Neuron (in vitro differentiated cells): ENCODE results near the gene JSRP1.

Experiments used
- H2AFZ ChIP-seq: one replicate; pipeline ENCODE4 v1.6.1; 2013; ENCODE audit warnings: low read depth, mild to moderate bottlenecking, inconsistent platforms, low read length, moderate library complexity
- H3K27me3 ChIP-seq: one replicate; pipeline ENCODE4 v1.6.1; 2013; ENCODE audit warnings: low read length; ENCODE audit not compliant: insufficient read depth
- H3K36me3 ChIP-seq: one replicate; pipeline ENCODE4 v1.6.1; 2013; ENCODE audit warnings: low read length; ENCODE audit not compliant: insufficient read depth
- H3K4me1 ChIP-seq: one replicate; pipeline ENCODE4 v1.6.1; 2013; ENCODE audit warnings: low read length; ENCODE audit not compliant: insufficient read depth
- H3K4me3 ChIP-seq: 2 replicates; pipeline ENCODE4 v1.5.1; 2013; ENCODE audit warnings: mild to moderate bottlenecking, low read length, moderate library complexity
- H3K9me3 ChIP-seq: one replicate; pipeline ENCODE4 v1.6.1; 2013; ENCODE audit warnings: low read length

Gene JSRP1

GRCh38 chr19:2242092-2242537 lies 14.1 kb downstream of the JSRP1 start:
- H3K9me3 ChIP-seq, result no peaks in the 10 kb centered on the region
- no peaks in the 10 kb centered on the region for H3K27me3 ChIP-seq
- no peak overlapping the region for H2AFZ ChIP-seq
- peaks cover 56% of the 10 kb centered on the region for H3K36me3 ChIP-seq
- no peak overlapping the region for H3K4me3 ChIP-seq
- peaks cover 43% of the 10 kb centered on the region for H3K4me1 ChIP-seq

DNA sequence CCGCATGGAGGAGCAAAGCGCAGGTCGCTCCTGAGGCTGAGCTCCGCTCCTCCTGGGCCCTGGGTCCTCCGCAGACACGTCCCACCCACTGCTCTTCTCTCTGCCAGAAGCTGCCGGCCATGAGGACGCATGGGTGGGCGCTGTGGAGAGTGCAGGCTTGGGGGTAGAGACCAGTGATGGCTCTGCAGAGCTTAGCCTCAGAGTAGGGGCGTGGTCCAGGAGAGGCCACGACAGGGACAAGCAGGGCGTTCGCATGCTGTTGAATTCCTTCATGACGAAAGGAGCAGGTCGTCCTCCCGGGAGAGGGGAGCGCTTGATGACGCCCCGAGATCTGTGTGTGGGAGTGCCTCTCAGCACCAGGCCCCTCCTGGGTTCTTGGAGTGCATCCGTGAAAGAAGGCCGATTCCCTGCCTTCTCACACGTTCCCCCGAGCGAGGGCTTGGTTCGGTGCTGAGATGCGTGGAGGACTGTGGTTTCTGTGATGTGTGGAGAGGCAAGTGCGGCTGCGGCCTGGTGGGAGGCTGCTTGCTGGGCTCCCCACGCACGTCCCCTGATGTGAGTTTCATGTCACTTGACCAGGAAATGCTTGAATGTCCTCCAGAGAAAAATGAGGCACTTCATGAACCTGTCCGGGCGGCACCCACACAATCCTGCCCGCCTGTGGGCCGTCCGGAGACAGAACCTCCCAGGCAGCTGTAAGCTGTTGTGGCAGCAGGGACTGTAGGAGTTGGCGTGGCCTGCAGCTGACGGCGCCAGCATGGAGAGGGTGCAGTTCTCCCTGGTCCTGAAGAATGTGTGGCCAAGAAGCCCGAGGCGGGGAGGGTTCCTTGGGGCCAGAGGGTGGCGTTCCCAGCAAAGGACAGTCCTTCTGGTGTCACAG lies 15.1 kb downstream of the JSRP1 start:
- H3K27me3 ChIP-seq, result no peaks in the 10 kb centered on the region
- no peaks in the 10 kb centered on the region for H3K9me3 ChIP-seq
- peaks cover 46% of the 10 kb centered on the region for H3K36me3 ChIP-seq
- H3K4me3 ChIP-seq, result no peak overlapping the region
- peaks cover 45% of the 10 kb centered on the region for H3K4me1 ChIP-seq
- no peak overlapping the region for H2AFZ ChIP-seq

DNA sequence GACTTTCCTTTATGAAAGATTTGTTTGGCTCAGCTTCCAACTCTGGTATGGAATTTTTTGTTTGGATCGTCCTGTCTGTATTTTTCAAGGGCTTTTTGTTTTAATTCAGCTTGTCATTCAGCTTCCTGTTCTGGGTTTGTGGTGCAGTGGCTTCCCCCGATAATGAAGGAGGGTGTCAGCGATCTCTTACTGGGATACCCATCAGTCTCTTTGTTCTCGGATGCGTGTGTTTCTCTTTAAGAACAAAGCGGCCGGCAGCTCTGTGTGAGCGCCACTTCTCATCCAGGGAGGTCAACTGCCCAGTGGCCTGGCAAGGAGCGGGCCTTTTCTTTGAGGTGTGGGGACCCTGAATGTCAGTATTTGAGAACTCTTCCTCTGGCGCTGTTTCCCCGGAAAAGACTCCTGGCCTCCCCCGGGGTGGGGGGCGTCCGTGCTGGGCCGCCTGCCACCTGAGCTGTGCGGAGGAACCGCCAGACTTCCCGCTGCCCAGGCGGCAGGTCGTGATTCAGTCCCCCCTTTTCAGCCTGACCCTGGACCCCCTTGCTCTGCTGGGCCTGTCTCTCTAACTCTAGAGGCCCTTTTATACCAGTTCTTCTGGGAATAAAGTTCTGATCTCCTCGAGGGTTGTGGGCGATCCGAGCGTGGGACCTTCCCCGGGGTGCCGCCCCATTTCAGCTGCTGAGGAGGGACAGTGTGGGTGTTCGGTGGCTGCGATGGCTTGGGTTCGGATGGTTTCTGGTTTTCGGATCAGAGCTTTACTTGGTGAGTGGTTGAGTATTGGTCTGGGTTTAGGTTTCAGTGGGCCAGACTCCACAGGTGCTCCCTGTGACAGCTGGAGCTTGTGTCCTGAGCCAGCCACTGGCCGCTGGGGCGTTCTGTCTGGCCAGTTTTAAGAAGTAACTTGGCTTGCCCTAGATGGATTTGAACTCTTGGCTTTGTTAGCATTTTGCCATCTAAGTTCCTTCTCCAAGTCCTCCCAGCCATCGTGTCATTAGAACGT lies 16.1 kb downstream of the JSRP1 start:
- no peaks in the 10 kb centered on the region for H3K27me3 ChIP-seq
- peaks cover 36% of the 10 kb centered on the region for H3K36me3 ChIP-seq
- peak overlapping the region; percentile 50 for H3K4me3 ChIP-seq
- no peaks in the 10 kb centered on the region for H3K9me3 ChIP-seq
- H3K4me1 ChIP-seq, result peaks cover 48% of the 10 kb centered on the region
- no peak overlapping the region for H2AFZ ChIP-seq

DNA sequence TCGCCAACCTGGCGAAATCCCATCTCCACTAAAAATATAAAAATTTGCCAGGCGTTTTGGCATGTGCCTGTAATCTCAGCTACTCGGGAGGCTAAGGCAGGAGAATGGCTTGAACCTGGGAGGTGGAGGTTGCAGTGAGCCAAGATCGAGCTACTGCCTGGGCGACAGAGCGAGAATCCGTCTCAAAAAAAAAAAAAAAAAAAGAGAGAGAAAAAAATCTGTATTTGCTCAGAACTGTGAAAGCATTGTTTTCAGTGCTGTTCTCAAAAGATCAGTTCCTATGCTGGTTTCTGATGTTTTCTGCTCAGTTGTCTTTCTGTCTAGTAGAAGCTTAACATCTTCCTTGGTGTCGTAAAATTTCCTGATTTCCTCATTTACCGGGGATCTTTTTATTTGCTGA lies 17.0 kb downstream of the JSRP1 start:
- no peaks in the 10 kb centered on the region for H3K9me3 ChIP-seq
- peak overlapping the region; percentile 50 for H3K4me3 ChIP-seq
- peaks cover 52% of the 10 kb centered on the region for H3K4me1 ChIP-seq
- H3K27me3 ChIP-seq, result no peaks in the 10 kb centered on the region
- peaks cover 28% of the 10 kb centered on the region for H3K36me3 ChIP-seq
- H2AFZ ChIP-seq, result no peak overlapping the region

DNA sequence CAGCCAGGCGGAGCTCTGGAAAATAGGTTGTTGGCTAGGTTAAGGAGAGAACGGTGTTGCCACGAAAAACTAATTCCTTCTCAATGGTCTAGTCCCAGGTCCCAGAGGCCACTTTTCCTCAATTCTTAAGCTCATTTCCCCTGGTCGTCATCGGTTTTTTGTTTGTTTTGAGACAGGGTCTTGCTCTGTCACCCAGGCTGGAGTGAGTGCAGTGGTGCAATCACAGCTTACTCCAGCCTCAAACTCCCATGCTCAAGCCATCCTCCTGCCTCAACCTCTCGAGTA lies 18.4 kb downstream of the JSRP1 start:
- Histone ChIP-seq H3K4me3 (peak overlapping the region; percentile 50), H3K36me3 (peaks cover 28% of the 10 kb centered on the region), H3K4me1 (peaks cover 54% of the 10 kb centered on the region), H2AFZ (no peak overlapping the region), H3K27me3 (no peaks in the 10 kb centered on the region), H3K9me3 (no peaks in the 10 kb centered on the region)

DNA sequence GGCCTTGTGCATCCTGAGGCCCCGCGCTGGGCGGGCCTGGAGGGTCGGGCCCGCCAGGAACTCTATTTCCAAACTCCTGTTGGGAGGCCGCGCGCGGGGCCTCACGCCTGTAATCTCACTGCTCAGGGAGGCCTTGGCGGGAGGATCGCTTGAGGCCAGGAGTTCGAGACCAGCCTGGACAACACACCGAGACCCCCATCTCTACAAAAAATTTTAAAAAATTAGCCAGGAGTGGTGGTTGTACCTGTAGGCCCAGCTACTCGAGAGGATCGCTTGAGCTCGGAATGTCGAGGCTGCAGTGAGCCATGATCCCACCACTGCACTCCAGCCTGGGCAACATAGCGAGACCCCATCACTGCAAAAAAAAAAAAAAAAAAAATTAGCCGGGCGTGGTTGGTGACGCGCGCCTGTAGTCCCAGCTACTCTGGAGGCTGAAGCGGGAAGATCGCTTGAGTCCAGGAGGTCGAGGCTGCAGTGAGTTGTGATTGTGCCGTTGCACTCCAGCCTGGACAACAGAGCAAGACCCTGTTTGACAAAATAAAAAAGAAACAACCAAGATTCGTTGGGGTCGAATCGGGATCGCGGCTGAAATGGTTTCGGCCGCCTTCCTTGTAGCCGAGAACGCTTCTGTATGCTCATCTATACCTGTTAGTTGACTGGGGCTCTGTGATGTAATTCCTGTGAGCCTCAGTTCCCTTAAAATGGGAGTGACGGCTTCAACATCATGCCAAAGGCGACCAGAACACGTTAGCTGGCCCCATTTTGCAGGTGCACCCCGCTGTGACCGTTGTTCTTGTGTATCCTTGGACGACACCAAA lies 19.0 kb downstream of the JSRP1 start:
- peaks cover 28% of the 10 kb centered on the region for H3K36me3 ChIP-seq
- H3K9me3 ChIP-seq, result no peaks in the 10 kb centered on the region
- H2AFZ ChIP-seq, result no peak overlapping the region

GRCh38 chr19:2236314-2237050 lies 19.7 kb downstream of the JSRP1 start, which contains the start of the genes PLEKHJ1 and SF3A2:
Gene PLEKHJ1, minus strand, starts transcription at chr19:2236329. Its CDS starts 81 bp downstream, at chr19:2236248.
Gene SF3A2, plus strand, starts transcription at chr19:2236824. Its CDS starts 6,595 bp downstream, at chr19:2243419.
- no peaks in the 10 kb centered on the region for H3K9me3 ChIP-seq
- peaks cover 51% of the 10 kb centered on the region for H3K4me1 ChIP-seq
- no peaks in the 10 kb centered on the region for H3K27me3 ChIP-seq
- peak within 1 kb of the TSS; percentile 50 for H3K4me3 ChIP-seq
- H2AFZ ChIP-seq, result no peak within 1 kb of the TSS
- peaks cover 27% of the 10 kb centered on the region for H3K36me3 ChIP-seq

More for the DNA sequence above, 19.0 kb downstream of the JSRP1 start:
- H3K27me3 ChIP-seq, result no peaks in the 10 kb centered on the region
- H3K4me3 ChIP-seq, result peak overlapping the region; percentile 50
- peaks cover 54% of the 10 kb centered on the region for H3K4me1 ChIP-seq

- Histone ChIP-seq H2AFZ (no peak overlapping the region), H3K36me3 (peaks cover 30% of the 10 kb centered on the region), H3K27me3 (no peaks in the 10 kb centered on the region), H3K4me3 (peak overlapping the region; percentile 50), H3K9me3 (no peaks in the 10 kb centered on the region), H3K4me1 (peaks cover 48% of the 10 kb centered on the region)
Observed at GRCh38 chr19:2236064-2236313, 20.2 kb downstream of the JSRP1 start.

DNA sequence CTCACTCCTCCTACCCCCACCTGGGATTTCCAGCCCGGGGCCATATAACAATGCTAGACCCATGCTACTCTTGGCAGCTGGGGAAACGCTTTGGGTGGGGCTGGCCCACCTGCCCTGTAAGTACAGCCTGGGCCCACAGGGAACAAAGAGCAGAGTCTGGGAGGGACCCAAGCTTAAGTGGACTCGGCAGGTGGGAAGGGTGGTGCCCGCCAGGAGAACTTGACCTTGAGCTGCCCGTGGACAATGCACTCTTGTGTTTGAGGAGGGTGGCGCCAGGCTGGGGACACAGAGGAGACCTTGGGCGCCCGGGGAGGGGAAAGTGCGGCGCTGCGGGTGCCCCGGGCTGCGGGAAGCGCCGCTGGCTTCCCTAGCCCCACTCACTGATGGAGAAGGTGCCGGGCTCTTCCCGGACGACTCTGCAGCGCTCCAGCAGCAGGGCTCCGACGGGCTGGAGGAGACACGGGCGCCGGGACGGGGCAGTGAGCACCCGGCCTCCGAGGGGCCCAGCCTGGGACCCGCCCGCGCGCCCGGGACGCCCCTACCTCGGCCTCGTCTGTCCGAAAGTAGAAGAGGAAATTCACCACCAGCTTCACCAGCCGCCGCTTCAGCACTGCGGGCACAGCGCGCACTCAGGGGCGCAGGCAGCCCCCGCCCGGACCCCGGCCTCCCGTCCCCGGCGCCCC lies 20.7 kb downstream of the JSRP1 start:
- no peaks in the 10 kb centered on the region for H3K9me3 ChIP-seq
- peaks cover 43% of the 10 kb centered on the region for H3K4me1 ChIP-seq
- no peaks in the 10 kb centered on the region for H3K27me3 ChIP-seq
- H3K36me3 ChIP-seq, result peaks cover 34% of the 10 kb centered on the region
- no peak overlapping the region for H2AFZ ChIP-seq
- H3K4me3 ChIP-seq, result peak overlapping the region; percentile 50

DNA sequence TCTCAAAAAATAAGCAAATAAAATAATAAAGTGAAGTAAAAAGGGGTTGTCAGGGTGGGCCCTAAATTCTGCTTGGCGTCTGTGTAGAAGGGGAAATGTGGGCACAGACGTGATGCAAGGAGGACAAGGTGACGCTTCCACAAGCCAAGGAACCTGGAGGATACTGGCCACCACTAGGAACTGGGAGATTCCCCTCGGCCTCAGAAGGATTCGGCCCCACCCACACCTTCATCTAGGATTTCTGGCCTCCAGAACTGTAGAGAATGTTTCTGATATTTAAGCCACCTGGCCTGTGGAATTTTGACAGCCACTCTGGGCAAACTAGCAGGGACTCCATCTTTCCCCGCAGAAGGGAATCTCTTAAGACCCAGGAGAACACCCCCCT lies 21.2 kb downstream of the JSRP1 start:
- H3K9me3 ChIP-seq, result no peaks in the 10 kb centered on the region
- peaks cover 39% of the 10 kb centered on the region for H3K36me3 ChIP-seq
- H3K4me3 ChIP-seq, result peak overlapping the region; percentile 50
- no peak overlapping the region for H2AFZ ChIP-seq
- H3K27me3 ChIP-seq, result no peaks in the 10 kb centered on the region
- H3K4me1 ChIP-seq, result peaks cover 38% of the 10 kb centered on the region

DNA sequence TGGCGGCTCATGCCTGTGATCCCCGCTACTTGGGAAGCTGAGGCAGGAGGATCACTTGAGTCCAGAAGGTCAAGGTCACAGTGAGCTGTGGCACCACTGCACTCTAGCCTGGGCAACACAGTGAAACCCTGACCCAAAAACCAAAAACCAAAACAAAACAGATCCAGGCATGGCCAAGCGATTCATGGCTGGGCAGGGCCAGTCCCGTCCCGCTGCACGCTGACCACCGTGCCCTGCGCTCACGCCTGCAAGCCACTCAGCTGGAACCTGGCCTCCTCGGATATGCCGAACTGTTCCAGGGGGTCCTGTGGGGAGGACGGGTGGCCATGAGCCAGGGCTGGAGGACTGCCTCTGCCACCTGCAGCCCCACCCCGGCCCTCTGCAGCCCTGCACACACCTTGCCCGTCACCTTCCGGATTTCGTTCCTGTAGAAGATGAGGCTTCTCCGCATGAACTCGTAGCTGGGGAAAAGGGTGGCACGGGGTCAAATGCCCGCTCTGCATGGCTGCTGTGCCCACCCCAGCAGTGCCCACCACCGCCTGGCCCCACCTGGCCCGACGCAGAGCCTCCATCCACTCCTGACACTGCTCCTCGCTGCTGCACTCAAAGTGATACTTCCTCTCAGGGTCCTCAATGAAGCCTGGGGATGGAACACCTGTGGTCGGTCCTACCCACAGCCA lies 22.5 kb downstream of the JSRP1 start:
- H3K27me3 ChIP-seq, result no peaks in the 10 kb centered on the region
- no peak overlapping the region for H3K4me3 ChIP-seq
- H3K9me3 ChIP-seq, result no peaks in the 10 kb centered on the region
- peaks cover 50% of the 10 kb centered on the region for H3K36me3 ChIP-seq
- H2AFZ ChIP-seq, result no peak overlapping the region
- H3K4me1 ChIP-seq, result peaks cover 28% of the 10 kb centered on the region
